ENCODE measurements around the gene MTERF4. TPM values are rescaled to one million over a fixed set of nuclear protein-coding genes. Genes with fewer than 3 reads are reported as not detected.

The MTERF4 gene
- total and polyA plus RNA-seq, 2 of the 8 experiments (the other 6 are each of a cell fraction or from before 2014, with no cell fraction given): 25.9 to 28.5 TPM

- H2AK5ac ChIP-seq (ENCODE audit: low read depth, low read length): no peak overlapping the region
- H2BK12ac ChIP-seq (ENCODE audit: low read depth, low read length): no peak overlapping the region
- no peak overlapping the region for H2AFZ ChIP-seq (ENCODE audit: low read length)
- H3K9me3 ChIP-seq (ENCODE audit: insufficient read depth in 2 of 2, low read depth in 1 of 2, low read length in 1 of 2): no peaks in the 10 kb centered on the region
- WGBS, 2 experiments (ENCODE audit: extremely low coverage in 1 of 2, insufficient coverage in 1 of 2, insufficient read length in 1 of 2, insufficient replicate concordance in 2 of 2, low coverage in 1 of 2, low lambda C conversion rate in 2 of 2, missing lambda C conversion rate in 1 of 2): 87% methylated on average over 4 of the region's 4 CpGs; no CpG with 5 or more reads in 1 of the 2 experiments
- H2BK120ac ChIP-seq (replicated peaks; ENCODE audit: low read depth, low read length): no peak overlapping the region
- no peak overlapping the region for H3K27ac ChIP-seq (ENCODE audit: low read depth, low read length)
- no peak overlapping the region for H3K23ac ChIP-seq (ENCODE audit: insufficient read length)
- POLR2A ChIA-PET (ENCODE audit: partially characterized antibody): no interaction called here
- FAIRE-seq (no peak), DNase-seq (ENCODE audit: low read depth in 1 of 2, low spot score in 2 of 2) (no peak)
- H2BK5ac ChIP-seq (ENCODE audit: low read depth, low read length): no peak overlapping the region
- H3K4me1 ChIP-seq (replicated peaks in 1 of 4; ENCODE audit: control insufficient read depth in 3 of 4, insufficient read depth in 4 of 4, low read length in 3 of 4): no peaks in the 10 kb centered on the region
- H3K18ac ChIP-seq (ENCODE audit: extremely low read depth, low read length): no peak overlapping the region
- no peaks in the 10 kb centered on the region for H3K27me3 ChIP-seq (replicated peaks in 1 of 4; ENCODE audit: control insufficient read depth in 3 of 4, extremely low read depth in 1 of 4, insufficient read depth in 3 of 4, low read length in 3 of 4)
- CTCF ChIA-PET (ENCODE audit: partially characterized antibody): interaction anchor here (1.0 to 1.1 kb wide), 2 partner anchors 16 to 102 kb away, joined by 3 read pairs; no protein-coding TSS in a partner anchor
- H4K8ac ChIP-seq (ENCODE audit: extremely low read depth, insufficient read depth, low read length): no peak overlapping the region
- H3K36me3 ChIP-seq (ENCODE audit: control insufficient read depth in 2 of 4, insufficient read depth in 4 of 4, low read length in 3 of 4): peaks cover 0 to 15% (median 7%) of the 10 kb centered on the region in 4 experiments; a peak in 5 of 8 replicates
- H4K5ac ChIP-seq (ENCODE audit: insufficient read length, low read depth, low read length): no peak overlapping the region
- H3K79me2 ChIP-seq (ENCODE audit: control insufficient read depth in 1 of 2, insufficient read depth in 2 of 2, low read length in 2 of 2): no peaks in the 10 kb centered on the region
- H3K56ac ChIP-seq (replicated peaks; ENCODE audit: insufficient read length, low read depth, low read length): no peak overlapping the region
- H3K79me1 ChIP-seq (ENCODE audit: low read depth, low read length): no peaks in the 10 kb centered on the region
- no peak overlapping the region for H2BK15ac ChIP-seq (ENCODE audit: low read length)
- no peak overlapping the region for H2BK20ac ChIP-seq (ENCODE audit: low read length)
- H3K4ac ChIP-seq (replicated peaks; ENCODE audit: insufficient read length, low read depth, low read length): no peak overlapping the region
- H3K9ac ChIP-seq (replicated peaks in 1 of 4; ENCODE audit: extremely low read depth in 1 of 4, low read depth in 3 of 4, low read length in 3 of 4): no peak overlapping the region
- H4K20me1 ChIP-seq (replicated peaks in 1 of 2; ENCODE audit: control insufficient read depth in 1 of 2, insufficient read depth in 2 of 2, low read length in 2 of 2): peaks cover 0 to 6% of the 10 kb centered on the region in 2 experiments
- H3K14ac ChIP-seq (ENCODE audit: insufficient read length): no peak overlapping the region
- TF ChIP-seq POLR2AphosphoS5 (IDR thresholded peaks at IDR 0.05; ENCODE audit: low read depth, low read length) (no peak), BACH1 (IDR thresholded peaks at IDR 0.05; ENCODE audit: low read length) (no peak), GABPA (IDR thresholded peaks at IDR 0.05; ENCODE audit: borderline replicate concordance, insufficient read depth, low read length) (no peak), NANOG (IDR thresholded peaks at IDR 0.05; ENCODE audit: insufficient read depth, low read depth, low read length, poor library complexity, severe bottlenecking) (no peak), SUZ12 (IDR thresholded peaks at IDR 0.05; ENCODE audit: low read length) (no peak), KDM5A (IDR thresholded peaks at IDR 0.05; ENCODE audit: low read length) (no peak), EGR1 (IDR thresholded peaks at IDR 0.05; ENCODE audit: borderline replicate concordance, low read depth, low read length) (no peak), ATF3 (IDR thresholded peaks at IDR 0.05; ENCODE audit: insufficient read depth, low read depth, low read length) (no peak), CHD1 (IDR thresholded peaks at IDR 0.05; ENCODE audit: low read depth, low read length) (no peak), SIRT6 (IDR thresholded peaks at IDR 0.05; ENCODE audit: low read length) (no peak), FOSL1 (IDR thresholded peaks at IDR 0.05; ENCODE audit: insufficient read depth, low read depth, low read length) (no peak), RXRA (IDR thresholded peaks at IDR 0.05; ENCODE audit: insufficient read depth, low read depth, low read length) (no peak)
- no peak overlapping the region for H3K4me3 ChIP-seq (ENCODE audit: extremely low read depth in 1 of 4, insufficient read depth in 2 of 4, low read depth in 3 of 4, low read length in 4 of 4)
- H3K23me2 ChIP-seq (ENCODE audit: low read depth, low read length): no peaks in the 10 kb centered on the region
- H4K91ac ChIP-seq (replicated peaks; ENCODE audit: insufficient read length, low read length): no peak overlapping the region
- no peak overlapping the region for H3K4me2 ChIP-seq (ENCODE audit: insufficient read depth in 1 of 2, low read depth in 2 of 2, low read length in 2 of 2)
These were observed 17.1 kb downstream of the MTERF4 start for GRCh38 chr2:241084856-241085444.

Data from H1 (cell line).